ENCODE results near the gene PDE6G.

- TF ChIP-seq, protein P1, sequence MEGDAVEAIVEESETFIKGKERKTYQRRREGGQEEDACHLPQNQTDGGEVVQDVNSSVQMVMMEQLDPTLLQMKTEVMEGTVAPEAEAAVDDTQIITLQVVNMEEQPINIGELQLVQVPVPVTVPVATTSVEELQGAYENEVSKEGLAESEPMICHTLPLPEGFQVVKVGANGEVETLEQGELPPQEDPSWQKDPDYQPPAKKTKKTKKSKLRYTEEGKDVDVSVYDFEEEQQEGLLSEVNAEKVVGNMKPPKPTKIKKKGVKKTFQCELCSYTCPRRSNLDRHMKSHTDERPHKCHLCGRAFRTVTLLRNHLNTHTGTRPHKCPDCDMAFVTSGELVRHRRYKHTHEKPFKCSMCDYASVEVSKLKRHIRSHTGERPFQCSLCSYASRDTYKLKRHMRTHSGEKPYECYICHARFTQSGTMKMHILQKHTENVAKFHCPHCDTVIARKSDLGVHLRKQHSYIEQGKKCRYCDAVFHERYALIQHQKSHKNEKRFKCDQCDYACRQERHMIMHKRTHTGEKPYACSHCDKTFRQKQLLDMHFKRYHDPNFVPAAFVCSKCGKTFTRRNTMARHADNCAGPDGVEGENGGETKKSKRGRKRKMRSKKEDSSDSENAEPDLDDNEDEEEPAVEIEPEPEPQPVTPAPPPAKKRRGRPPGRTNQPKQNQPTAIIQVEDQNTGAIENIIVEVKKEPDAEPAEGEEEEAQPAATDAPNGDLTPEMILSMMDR (tag by site-specific recombination; IDR thresholded peaks at IDR 0.05) = no peak
- TF ChIP-seq ZNF660 (tag by site-specific recombination; IDR thresholded peaks at IDR 0.05) (no peak), ZNF513 (tag by site-specific recombination; IDR thresholded peaks at IDR 0.05) (no peak)
- TF ChIP-seq, protein P2, sequence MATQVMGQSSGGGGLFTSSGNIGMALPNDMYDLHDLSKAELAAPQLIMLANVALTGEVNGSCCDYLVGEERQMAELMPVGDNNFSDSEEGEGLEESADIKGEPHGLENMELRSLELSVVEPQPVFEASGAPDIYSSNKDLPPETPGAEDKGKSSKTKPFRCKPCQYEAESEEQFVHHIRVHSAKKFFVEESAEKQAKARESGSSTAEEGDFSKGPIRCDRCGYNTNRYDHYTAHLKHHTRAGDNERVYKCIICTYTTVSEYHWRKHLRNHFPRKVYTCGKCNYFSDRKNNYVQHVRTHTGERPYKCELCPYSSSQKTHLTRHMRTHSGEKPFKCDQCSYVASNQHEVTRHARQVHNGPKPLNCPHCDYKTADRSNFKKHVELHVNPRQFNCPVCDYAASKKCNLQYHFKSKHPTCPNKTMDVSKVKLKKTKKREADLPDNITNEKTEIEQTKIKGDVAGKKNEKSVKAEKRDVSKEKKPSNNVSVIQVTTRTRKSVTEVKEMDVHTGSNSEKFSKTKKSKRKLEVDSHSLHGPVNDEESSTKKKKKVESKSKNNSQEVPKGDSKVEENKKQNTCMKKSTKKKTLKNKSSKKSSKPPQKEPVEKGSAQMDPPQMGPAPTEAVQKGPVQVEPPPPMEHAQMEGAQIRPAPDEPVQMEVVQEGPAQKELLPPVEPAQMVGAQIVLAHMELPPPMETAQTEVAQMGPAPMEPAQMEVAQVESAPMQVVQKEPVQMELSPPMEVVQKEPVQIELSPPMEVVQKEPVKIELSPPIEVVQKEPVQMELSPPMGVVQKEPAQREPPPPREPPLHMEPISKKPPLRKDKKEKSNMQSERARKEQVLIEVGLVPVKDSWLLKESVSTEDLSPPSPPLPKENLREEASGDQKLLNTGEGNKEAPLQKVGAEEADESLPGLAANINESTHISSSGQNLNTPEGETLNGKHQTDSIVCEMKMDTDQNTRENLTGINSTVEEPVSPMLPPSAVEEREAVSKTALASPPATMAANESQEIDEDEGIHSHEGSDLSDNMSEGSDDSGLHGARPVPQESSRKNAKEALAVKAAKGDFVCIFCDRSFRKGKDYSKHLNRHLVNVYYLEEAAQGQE (tag by site-specific recombination; IDR thresholded peaks at IDR 0.05) = no peak
Measured at GRCh38 chr17:81682565-81683207, 26.3 kb upstream of the PDE6G start.
